Fibroblast of skin of right quadriceps (primary cell): ENCODE measurements around the gene ANGPTL4.
A peak's percentile ranks its signal among the peaks of the same experiment; 100 is the strongest.
"Not testable (repeated sequence)": the region's sequence is repeated elsewhere in the genome, so short reads cannot be mapped to it uniquely, and the experiment has no call there.

Source experiments
- DNase-seq: peaks from one replicate; pipeline ENCODE4 v3.0.0-alpha.2; 2013

ANGPTL4 gene

DNA sequence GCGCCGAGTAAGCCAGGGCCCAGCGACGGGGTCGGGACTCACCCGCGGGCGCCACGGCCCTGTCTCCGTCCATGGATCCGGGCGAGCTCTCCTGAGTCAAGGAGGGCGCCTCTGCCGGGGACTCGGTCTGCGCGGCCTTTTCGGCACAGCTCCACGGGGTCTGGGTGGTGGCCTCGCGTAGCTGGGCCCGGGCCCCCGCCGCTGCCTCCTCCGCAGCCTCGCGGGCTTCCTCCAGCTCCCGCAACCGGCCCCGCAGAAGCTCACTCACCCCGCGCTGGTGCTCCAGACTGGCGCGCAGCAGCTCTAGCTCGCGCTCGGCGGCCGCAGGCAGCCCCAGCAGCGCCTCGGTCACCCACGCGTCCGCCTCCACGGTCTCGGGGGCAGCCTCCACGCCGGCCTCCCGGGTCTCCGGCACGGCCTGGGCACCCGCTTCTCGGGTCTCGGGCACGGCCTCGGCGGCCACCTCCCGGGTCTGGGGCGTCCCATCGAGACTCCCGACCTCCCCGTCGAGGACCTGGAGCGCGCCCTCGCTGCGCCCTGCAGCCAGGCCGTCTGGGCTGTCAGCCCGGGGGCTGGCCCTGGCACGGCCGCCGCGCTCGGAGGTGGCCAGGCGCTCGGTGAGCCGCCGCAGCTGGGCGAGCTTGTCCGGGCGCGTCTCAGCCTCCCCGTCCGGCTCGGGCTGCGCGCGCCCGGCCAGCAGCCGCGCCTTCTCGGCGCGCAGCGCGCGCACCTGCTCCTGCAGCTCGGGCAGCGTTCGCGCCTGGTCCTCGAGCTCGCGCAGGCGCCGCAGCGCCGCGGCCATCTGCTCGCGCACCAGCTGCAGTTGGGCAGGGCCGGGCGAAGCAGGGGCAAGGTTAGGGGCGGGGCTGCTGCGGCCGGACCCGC, 29.3 kb upstream of the ANGPTL4 start:
- peak; percentile 19 for DNase-seq

DNA sequence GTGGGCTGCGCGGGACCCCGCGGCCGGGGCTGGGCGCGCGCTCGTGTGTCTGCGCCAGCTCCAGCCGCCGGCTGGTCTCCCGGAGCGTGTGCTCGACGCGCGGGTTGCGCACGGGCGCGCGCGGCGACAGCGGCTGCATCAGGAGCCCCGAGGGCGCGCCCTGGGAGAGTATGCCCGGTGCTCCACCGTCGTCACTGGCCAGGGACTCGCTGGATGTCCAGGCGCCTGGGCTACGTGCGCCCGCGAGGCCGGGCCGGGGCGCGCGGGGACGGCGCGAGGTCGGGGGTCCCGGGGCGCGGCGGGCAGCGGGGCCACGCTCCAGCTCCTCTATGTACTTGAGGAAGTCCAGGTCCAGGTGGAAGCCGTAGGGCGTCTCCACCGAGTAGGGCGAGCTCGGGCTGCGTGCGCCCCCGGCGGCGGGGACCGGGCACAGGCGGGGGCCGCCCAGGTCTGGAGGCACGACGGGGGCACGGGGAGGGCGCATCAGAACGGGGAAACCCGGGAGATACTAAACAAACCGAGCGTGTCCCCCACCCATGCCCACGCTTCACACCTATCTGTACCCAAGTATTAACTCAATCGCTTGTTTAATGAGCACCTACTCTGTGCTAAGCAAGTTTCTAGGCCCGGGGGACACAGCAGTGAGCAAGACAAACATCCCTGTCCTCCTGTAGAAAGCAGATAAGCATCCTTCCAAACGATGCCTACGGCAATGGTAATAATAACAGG, 28.4 kb upstream of the ANGPTL4 start:
- no peak for DNase-seq

- DNase-seq: no peak
Measured at GRCh38 chr19:8336072-8336569, 27.8 kb upstream of the ANGPTL4 start.

- DNase-seq: no peak
Measured at GRCh38 chr19:8336660-8337059, 27.3 kb upstream of the ANGPTL4 start.

- no peak for DNase-seq
Measured at GRCh38 chr19:8337728-8338127, 26.2 kb upstream of the ANGPTL4 start.

DNA sequence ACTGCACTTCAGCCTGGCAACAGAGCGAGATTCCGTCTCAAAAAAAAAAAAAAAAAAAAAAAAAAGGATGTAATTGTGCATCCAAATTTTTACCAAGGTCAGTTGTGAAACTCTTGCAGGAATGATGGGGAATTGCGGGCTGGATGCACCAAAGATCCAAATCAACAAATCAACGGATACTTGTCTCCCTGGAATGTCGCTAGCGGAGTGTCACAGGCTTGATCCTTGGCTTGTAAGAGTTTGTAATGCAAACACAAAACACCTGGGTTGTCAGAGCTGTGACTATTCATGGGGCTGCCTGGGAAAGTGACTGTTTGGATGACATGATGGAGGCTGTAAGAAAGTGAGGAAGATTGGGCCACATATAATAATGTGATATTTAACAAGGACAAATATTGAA, 25.1 kb upstream of the ANGPTL4 start:
- DNase-seq: no peak

DNA sequence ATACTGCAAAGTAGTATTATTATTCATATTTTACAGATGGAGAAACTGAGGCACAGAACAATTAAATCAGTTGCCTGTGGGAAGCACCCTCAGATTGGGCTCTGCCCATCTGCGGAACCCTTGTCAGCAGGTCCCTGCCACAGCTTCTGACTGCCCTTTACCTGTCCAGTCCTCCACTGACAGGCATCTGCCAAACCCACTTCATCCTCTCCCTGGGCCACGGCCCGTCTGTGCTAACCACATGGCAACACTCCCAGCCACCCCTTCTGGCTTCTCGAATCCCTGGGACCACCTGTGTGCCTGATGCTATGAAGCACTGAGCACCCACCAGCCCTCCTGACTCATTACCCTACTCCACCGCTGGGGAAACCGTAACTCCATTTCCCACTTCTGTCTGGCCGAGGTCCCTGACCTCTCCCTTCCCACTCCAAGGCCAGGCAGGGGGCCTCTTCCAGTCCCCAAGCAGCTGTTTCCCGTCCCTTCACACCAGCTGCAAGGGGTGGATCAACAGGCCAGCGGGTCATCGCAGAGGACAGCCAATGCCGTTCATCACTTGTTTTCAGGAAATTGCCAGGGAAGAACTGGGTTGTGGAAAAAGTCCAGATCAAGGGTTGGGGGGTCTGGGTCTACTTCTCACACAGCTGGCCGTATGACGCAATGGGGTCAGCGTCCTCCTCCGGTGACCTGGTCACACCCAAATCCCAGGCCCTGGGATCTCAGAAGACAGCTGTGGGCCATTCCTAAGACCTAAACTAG, 23.4 kb upstream of the ANGPTL4 start:
- no peak for DNase-seq

DNA sequence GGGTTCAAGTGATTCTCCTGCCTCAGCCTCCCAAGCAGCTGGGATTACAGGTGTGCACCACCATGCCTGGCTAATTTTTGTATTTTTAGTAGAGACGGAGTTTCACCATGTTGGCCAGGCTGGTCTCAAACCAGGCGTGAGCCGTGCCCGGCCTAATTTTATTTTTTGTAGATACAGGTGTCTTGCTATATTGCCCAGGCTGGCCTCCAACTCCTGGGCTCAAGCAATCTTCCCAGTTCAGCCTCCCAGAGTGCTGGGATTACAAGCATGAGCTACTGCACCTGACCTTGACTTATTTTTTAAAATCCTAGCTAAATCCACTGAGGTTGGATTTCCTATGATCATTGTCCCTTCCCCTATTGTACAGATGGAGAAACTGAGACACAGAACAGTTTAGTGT, 22.5 kb upstream of the ANGPTL4 start:
- not testable (repeated sequence) for DNase-seq

DNA sequence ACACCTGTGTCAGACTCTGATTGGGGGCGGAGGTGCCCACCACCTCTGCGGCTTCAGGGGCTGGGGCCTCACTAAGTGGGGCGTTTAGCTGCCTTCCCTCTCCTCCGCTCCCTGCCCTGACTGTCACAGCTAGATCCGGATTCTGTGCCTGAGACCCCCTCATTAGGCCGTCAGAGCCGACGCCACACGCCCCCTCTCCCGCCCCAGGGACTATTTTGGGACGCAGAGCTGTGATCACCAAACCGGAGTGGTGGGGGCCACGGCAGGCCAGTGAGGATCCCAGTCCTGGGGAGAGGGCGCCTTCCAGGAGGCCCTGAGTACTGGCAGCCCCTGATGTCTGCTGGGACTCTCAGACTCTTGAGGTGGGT, 21.7 kb upstream of the ANGPTL4 start:
- no peak for DNase-seq

DNA sequence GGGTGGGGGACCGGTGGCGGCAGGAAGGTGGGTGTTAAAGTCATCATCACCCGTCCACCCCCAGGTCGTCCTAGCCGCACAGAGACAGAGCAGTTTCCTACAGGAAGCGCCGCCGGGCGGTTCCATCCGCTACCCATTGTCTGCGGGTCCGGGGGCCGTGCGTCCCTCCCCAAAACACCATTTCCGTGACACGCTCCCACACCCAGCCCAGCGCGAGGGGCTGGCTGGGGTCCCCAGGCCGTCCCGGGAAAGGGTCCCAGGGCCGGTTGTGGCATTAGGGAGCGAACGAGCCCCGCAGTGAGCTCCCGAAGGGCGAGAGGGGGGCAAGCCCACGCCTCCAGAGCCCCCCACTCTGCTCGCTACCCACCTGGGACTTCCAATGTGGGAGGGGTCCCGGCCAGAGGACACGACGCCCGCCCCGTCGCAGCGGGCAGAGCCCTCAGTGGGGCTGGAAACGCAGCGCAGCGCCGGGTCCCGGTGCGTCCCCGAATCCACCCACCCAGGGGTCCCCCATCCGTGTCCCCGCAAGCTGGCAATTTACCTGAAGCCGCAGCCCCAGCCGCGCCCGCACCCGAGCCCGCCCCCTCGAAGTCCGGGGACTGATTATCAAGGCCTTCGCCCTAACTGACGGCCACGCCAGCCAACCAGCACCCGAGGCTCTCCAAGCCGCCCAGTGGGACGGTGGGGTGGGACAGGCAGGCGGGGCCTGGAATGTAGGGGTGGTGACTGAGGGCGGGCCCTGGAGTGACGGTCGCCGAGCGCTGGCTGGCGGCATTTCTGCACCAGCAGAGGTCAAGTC, 21.1 kb upstream of the ANGPTL4 start, which contains the start of gene KANK3:
KANK3 (minus strand) TSS at position 579 of the 799 bp plus-strand sequence. CDS start 5,434 bp downstream, outside the sequence.
- DNase-seq: peak; percentile 92

- no peak for DNase-seq
Measured at GRCh38 chr19:8343483-8343844, 20.5 kb upstream of the ANGPTL4 start.

GRCh38 chr19:8349629-8350372, 14.2 kb upstream of the ANGPTL4 start:
- DNase-seq: not testable (repeated sequence)

- DNase-seq: peak; percentile 50
Measured at GRCh38 chr19:8352134-8352827, 11.7 kb upstream of the ANGPTL4 start.

DNA sequence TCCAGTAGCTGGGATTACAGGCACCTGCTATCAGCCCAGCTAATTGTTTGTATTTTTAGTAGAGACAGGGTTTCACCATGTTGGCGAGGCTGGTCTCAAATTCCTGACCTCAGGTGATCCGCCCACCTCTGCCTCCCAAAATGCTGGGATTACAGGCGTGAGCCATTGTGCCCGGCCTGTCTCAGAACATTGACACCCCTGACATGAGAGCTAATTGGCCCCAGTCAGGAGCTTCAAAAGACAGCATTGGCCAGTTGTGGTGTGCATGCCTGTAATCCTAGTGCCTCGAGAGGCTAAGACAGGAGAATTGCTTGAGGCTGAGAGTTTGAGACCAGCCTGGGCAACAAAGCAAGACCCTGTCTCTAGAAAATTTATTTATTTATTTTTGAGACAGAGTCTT, 11.1 kb upstream of the ANGPTL4 start:
- DNase-seq: not testable (repeated sequence)

DNA sequence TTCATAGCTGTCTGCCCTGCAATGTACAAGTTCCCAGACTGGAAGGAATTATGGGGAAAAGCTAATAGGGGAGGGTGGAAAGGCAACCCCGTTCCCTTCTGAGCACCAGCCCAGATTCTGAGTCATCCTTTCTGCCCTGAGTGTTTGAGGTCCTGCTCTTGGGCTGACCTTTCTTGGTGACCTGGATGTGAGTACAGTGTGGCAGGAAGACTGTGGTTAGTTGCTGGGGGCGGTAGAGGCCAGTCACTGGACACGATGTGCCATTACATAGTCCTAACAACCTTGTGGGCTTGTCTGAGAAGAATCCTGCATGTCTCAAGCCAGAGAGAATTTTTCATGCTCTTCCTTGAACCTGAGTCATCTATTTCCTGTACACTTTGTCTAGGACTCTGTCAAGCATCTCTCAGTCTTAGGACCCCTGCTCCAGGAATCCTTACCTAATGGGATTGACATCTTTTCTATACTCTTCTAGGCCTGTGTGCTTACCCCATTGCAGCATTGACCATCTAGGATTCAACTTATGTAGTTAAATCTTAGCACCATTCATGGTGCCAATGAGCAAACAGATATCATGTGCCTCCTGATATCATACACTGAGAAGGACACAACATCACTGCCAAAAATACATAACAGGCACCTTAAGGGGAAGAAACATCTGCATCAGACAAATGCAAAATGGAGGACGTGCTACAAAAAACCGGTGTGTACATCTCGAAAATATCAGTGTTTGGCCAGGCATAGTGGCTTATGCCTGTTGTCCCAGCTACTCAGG, 8.1 kb upstream of the ANGPTL4 start:
- DNase-seq: peak; percentile 79

GRCh38 chr19:8357007-8357521, 6.9 kb upstream of the ANGPTL4 start:
- no peak for DNase-seq

DNA sequence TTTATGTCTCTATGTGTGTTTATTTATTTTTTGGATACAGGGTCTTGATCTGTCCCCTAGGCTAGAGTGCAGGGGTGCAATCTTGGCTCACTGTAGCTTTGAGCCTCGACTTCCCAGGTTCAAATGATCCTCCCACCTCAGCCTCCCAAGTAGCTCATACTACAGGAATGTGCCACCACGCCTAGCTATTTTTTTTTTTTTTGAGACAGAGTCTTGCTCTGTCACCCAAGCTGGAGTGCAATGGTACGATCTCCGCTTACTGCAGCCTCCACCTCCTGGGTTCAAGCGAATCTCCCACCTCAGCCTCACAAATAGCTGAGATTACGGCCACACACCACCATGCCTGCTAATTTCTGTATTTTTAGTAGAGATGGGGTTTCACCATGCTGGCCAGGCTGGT, 5.0 kb upstream of the ANGPTL4 start:
- DNase-seq: no peak

- DNase-seq: no peak
Measured at GRCh38 chr19:8360196-8360595, 3.8 kb upstream of the ANGPTL4 start.

- peak; percentile 95 for DNase-seq
Measured at GRCh38 chr19:8361921-8362793, 1.8 kb upstream of the ANGPTL4 start.
